ENCODE results near the gene TM9SF1. TPM values are rescaled to one million over a fixed set of nuclear protein-coding genes. Genes with fewer than 3 reads are reported as not detected.
A peak's percentile ranks its signal among the peaks of the same experiment; 100 is the strongest.

TM9SF1 gene
- total and polyA plus RNA-seq, 2 of the 13 experiments (the other 11 are each of a cell fraction or from before 2014, with no cell fraction given), result 83.2 to 110 TPM

DNA sequence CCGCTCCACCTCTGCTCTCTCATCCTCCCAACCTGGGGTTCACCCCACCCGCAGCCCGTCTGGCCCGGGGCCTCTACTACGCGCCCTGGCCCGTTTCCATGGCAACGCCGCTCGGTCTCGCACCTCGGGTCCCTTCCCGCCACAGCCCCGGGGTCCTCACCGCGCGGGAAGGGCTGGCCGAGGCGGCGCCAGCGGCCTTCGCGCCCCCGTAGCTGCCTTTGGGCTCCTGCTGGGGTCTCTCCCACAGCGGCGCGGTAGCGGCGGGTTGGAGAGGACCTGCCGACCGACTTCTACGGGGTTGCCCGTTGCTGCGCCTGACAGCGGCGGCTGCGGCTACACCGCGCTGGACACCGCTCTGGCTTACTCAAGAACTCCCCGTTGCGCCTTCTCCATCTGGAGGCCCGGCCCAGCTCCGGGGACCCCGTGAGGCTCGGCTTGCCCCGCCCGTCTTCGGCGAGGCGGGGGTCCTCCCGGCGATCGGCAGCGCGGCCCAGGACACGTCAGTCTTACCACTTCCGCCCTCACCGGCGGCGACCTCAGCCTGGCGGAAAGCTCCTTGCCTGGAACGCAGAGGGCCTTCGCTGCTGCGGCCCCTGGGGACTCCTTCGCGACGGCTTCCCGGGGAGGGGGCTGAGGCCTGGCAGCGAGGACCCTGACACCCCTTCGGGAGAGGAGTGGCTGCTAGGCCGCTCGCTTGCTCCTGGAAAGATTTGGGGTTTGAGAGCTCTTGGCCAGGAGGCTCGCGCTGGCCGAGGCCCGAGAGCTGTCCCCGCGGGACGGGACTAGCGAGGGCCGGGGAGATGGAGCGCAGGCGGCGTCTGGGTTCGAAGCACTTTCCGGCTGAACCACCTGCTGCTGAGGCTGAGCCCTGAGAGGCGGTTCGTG is at the start of gene TM9SF1 (continued):
- TF ChIP-seq ZBTB10 (CRISPR knock-in tag; IDR thresholded peaks at IDR 0.05; ENCODE audit: borderline replicate concordance) (peak; percentile 92), LRRFIP1 (CRISPR knock-in tag; conservative IDR thresholded peaks at IDR 0.05) (0 out of 2 replicates have a peak, but pooled peaks have one; percentile 34), SKIL (CRISPR knock-in tag; IDR thresholded peaks at IDR 0.05; ENCODE audit: borderline replicate concordance) (no peak), THAP11 (CRISPR knock-in tag; IDR thresholded peaks at IDR 0.05) (peak; percentile 96), CREB3 (CRISPR knock-in tag; IDR thresholded peaks at IDR 0.05) (peak; percentile 97), ZNF10 (CRISPR knock-in tag; IDR thresholded peaks at IDR 0.05; ENCODE audit: borderline replicate concordance, low read depth) (no peak; the same call in 1 of the 2 replicates), SMAD9 (CRISPR knock-in tag; IDR thresholded peaks at IDR 0.05) (peak; percentile 99), MXD3 (CRISPR knock-in tag; IDR thresholded peaks at IDR 0.05) (peak; percentile 99), NRL (CRISPR knock-in tag; IDR thresholded peaks at IDR 0.05; ENCODE audit: borderline replicate concordance) (peak; percentile 99), ZNF558 (CRISPR knock-in tag; IDR thresholded peaks at IDR 0.05; ENCODE audit: borderline replicate concordance) (no peak), IRX3 (CRISPR knock-in tag; IDR thresholded peaks at IDR 0.05; ENCODE audit: borderline replicate concordance, low read depth) (peak; percentile 98), FLYWCH1 (CRISPR knock-in tag; IDR thresholded peaks at IDR 0.05) (peak; percentile 75; the same call in 1 of the 2 replicates), HNRNPK (IDR thresholded peaks at IDR 0.05; ENCODE audit: low read depth, low read length, poor library complexity, severe bottlenecking) (peak; percentile 89), NCOA5 (CRISPR knock-in tag; IDR thresholded peaks at IDR 0.05) (peak; percentile 95), PCBP2 (optimal IDR thresholded peaks at IDR 0.05; ENCODE audit: low read depth, low read length, poor library complexity, severe bottlenecking) (no peak), MBNL3 (CRISPR knock-in tag; conservative IDR thresholded peaks at IDR 0.05) (no peak)
- TF ChIP-seq, protein P1, sequence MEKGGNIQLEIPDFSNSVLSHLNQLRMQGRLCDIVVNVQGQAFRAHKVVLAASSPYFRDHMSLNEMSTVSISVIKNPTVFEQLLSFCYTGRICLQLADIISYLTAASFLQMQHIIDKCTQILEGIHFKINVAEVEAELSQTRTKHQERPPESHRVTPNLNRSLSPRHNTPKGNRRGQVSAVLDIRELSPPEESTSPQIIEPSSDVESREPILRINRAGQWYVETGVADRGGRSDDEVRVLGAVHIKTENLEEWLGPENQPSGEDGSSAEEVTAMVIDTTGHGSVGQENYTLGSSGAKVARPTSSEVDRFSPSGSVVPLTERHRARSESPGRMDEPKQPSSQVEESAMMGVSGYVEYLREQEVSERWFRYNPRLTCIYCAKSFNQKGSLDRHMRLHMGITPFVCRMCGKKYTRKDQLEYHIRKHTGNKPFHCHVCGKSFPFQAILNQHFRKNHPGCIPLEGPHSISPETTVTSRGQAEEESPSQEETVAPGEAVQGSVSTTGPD (CRISPR knock-in tag; IDR thresholded peaks at IDR 0.05), result peak; percentile 86
